ENCODE measurements around the gene BET1. TPM values are rescaled to one million over a fixed set of nuclear protein-coding genes. Genes with fewer than 3 reads are reported as not detected.
A peak's percentile ranks its signal among the peaks of the same experiment; 100 is the strongest.

Gene BET1
- total RNA-seq, 6 experiments from 2014 or later: 26.4 to 36.5 (median 30.5) TPM

DNA sequence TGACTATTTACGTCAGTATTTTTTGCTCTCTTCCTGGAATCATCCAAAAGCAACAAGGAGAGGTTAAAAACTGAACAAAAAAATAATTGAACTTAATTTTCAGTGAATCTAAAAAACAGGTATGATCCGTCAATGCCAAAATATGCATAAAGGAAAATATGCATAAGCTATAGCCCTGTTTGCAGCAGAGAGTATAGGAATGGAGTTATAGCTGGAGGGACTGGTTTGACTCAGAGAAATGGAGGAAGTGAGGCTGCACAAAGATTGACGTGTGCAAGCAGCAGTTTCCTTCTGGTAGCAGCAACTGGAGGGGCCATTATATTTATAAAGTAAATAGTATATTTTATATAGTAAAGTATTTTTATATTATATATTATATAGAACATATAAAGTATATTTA is 45.5 kb downstream of the BET1 start:
- H3K36me3 Mint-ChIP-seq (ENCODE audit: low read depth): no peaks in the 10 kb centered on the region
- peaks cover 40% of the 10 kb centered on the region for H3K4me1 Mint-ChIP-seq (ENCODE audit: low read depth)
- no peak for DNase-seq
- no peak overlapping the region for H3K27ac Mint-ChIP-seq
- TF ChIP-seq, protein P1, sequence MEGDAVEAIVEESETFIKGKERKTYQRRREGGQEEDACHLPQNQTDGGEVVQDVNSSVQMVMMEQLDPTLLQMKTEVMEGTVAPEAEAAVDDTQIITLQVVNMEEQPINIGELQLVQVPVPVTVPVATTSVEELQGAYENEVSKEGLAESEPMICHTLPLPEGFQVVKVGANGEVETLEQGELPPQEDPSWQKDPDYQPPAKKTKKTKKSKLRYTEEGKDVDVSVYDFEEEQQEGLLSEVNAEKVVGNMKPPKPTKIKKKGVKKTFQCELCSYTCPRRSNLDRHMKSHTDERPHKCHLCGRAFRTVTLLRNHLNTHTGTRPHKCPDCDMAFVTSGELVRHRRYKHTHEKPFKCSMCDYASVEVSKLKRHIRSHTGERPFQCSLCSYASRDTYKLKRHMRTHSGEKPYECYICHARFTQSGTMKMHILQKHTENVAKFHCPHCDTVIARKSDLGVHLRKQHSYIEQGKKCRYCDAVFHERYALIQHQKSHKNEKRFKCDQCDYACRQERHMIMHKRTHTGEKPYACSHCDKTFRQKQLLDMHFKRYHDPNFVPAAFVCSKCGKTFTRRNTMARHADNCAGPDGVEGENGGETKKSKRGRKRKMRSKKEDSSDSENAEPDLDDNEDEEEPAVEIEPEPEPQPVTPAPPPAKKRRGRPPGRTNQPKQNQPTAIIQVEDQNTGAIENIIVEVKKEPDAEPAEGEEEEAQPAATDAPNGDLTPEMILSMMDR (IDR thresholded peaks at IDR 0.05): no peak
- H3K27me3 Mint-ChIP-seq (ENCODE audit: insufficient read depth): no peaks in the 10 kb centered on the region
- peak overlapping the region; percentile 36 for H3K4me3 Mint-ChIP-seq
- no peaks in the 10 kb centered on the region for H3K9me3 Mint-ChIP-seq

DNA sequence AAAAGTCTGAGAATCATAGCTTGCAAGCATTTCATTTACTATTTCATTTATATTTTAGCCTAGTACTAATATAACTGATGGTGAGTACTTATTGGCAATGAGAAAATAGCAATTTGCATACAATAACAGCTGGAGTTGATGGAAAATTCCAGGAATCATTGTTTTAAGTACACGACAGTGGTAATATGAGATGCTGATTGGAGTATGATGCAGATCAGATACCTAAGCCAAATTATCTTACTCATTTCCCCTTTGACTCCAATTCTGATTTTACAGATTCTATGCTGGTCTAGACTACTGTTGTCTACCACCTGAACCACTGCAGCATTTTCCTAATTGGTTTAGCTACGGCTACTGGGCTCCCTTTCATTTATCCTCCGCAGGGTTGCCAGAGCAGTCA is 45.9 kb downstream of the BET1 start:
- no peaks in the 10 kb centered on the region for H3K36me3 Mint-ChIP-seq (ENCODE audit: low read depth)
- H3K9me3 Mint-ChIP-seq: no peaks in the 10 kb centered on the region
- H3K27ac Mint-ChIP-seq: no peak overlapping the region
- peaks cover 40% of the 10 kb centered on the region for H3K4me1 Mint-ChIP-seq (ENCODE audit: low read depth)
- DNase-seq: no peak
- H3K27me3 Mint-ChIP-seq (ENCODE audit: insufficient read depth): no peaks in the 10 kb centered on the region
- H3K4me3 Mint-ChIP-seq: peak overlapping the region; percentile 36
- TF ChIP-seq, protein P1 (IDR thresholded peaks at IDR 0.05): no peak

DNA sequence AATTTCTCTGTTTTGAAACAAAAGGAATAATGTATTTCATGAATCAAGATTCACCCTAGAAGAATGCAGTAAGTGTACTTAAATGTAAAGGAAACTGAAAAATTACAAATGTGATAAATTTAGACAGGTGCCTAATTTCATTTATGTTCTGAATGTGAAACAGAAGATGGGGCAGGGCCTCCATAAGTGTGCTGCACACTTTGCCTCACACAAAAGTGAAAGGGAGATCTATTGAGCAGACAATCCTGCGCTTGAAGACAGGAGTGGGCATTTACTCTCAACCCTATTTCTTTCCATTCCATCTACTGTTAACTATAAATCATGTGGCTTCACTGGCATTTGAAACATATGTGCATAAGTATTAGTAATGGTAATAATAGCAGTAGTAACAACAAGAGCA is 46.4 kb downstream of the BET1 start:
- H3K27ac Mint-ChIP-seq: no peak overlapping the region
- peaks cover 40% of the 10 kb centered on the region for H3K4me1 Mint-ChIP-seq (ENCODE audit: low read depth)
- DNase-seq: no peak
- no peaks in the 10 kb centered on the region for H3K36me3 Mint-ChIP-seq (ENCODE audit: low read depth)
- H3K4me3 Mint-ChIP-seq: peak overlapping the region; percentile 36; the same call in 1 of the 2 replicates
- no peaks in the 10 kb centered on the region for H3K9me3 Mint-ChIP-seq
- H3K27me3 Mint-ChIP-seq (ENCODE audit: insufficient read depth): no peaks in the 10 kb centered on the region
- TF ChIP-seq, protein P1 (IDR thresholded peaks at IDR 0.05): no peak

DNA sequence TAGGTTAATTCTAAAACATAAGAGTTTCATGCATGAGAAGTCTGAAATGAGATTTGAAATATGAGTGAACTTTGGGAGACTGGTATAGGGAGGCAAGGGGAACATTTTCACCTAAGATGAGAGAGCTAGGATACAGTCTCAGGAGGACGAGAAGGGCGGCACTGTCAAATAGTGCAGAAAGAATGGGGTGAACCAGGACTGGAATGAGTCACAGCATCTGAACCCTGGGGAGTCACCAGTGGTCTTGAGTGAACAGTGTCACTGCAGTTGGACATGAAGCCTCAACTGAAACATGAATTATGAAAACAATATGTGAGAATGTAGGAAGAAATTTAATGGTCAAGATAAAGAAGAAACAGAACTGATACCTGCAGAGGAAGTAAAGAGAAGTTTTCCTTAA is 48.9 kb downstream of the BET1 start:
- H3K4me3 Mint-ChIP-seq: no peak overlapping the region
- no peaks in the 10 kb centered on the region for H3K27me3 Mint-ChIP-seq (ENCODE audit: insufficient read depth)
- TF ChIP-seq, protein P1 (IDR thresholded peaks at IDR 0.05): no peak
- no peak overlapping the region for H3K27ac Mint-ChIP-seq
- H3K4me1 Mint-ChIP-seq (ENCODE audit: low read depth): peaks cover 40% of the 10 kb centered on the region
- DNase-seq: no peak
- H3K36me3 Mint-ChIP-seq (ENCODE audit: low read depth): no peaks in the 10 kb centered on the region
- H3K9me3 Mint-ChIP-seq: no peaks in the 10 kb centered on the region

DNA sequence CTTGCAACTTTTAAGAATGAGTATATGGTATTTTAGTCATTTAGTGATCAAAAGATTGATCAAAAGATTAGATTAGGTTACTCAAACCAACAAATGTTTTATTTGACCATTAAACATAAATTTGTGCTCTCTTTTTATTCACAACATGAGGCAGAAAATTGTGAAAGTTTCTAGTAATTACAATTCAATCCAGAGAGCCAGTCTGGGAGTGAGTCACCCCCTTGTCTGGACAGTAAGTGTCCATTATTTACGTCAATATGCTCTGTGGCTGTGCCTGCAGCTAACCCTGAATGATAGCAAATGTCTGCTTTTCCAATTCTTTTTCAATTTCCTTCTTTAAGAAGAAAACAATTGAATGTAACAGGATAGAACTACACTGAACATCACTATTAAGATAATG is 54.7 kb downstream of the BET1 start:
- DNase-seq: peak; percentile 80
- Mint-ChIP-seq H3K27me3 (ENCODE audit: insufficient read depth) (no peaks in the 10 kb centered on the region), H3K9me3 (no peaks in the 10 kb centered on the region), H3K4me1 (ENCODE audit: low read depth) (no peaks in the 10 kb centered on the region; the same call in 1 of the 2 replicates), H3K4me3 (peak overlapping the region; percentile 17; the same call in 1 of the 2 replicates), H3K36me3 (ENCODE audit: low read depth) (no peaks in the 10 kb centered on the region), H3K27ac (peak overlapping the region; percentile 58; the same call in 1 of the 2 replicates)
- TF ChIP-seq, protein P1 (IDR thresholded peaks at IDR 0.05): no peak

DNA sequence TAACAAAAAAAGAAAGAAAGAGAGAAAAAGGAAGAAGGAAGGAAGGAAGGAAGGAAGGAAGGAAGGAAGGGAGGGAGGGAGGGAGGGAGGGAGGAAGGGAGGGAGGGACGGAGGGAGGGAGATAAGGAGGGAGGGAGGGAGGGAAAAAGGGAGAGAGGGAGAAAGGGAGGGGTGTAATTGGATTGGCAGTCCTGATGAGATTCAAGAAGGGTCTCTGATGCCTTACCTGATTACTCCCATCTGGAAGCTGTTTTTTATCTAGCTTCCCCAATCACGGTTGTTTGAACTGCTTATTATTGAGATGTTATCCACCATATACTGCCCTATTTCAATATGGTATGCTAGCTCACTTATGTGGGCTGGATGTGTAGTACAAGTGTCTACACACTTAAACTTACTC is 55.3 kb downstream of the BET1 start:
- Mint-ChIP-seq H3K4me1 (ENCODE audit: low read depth) (no peaks in the 10 kb centered on the region; the same call in 1 of the 2 replicates), H3K36me3 (ENCODE audit: low read depth) (no peaks in the 10 kb centered on the region), H3K27ac (peak overlapping the region; percentile 58; the same call in 1 of the 2 replicates), H3K9me3 (no peaks in the 10 kb centered on the region), H3K27me3 (ENCODE audit: insufficient read depth) (no peaks in the 10 kb centered on the region), H3K4me3 (no peak overlapping the region; the same call in 1 of the 2 replicates)
- DNase-seq: no peak
- TF ChIP-seq, protein P1 (IDR thresholded peaks at IDR 0.05): no peak

Data from HFFc6 (cell line).